K562 (cell line): Measurements from ENCODE around the gene SLC27A4. TPM values are rescaled to one million over a fixed set of nuclear protein-coding genes. Genes with fewer than 3 reads are reported as not detected.
A peak's percentile ranks its signal among the peaks of the same experiment; 100 is the strongest.

Source experiments
- ATAC-seq: fragments of 200-7000 bp; cut with Tn5 transposase; 3 replicates; pipeline ENCODE4 v1.9.1; 2020; ENCODE audit warnings: moderate library complexity
- BruUV-seq: library from RNA; stranded (reverse); fragments of 400-500 nt; replicated peaks from 2 replicates; lab custom pipeline; 2021; lab: Mats Ljungman, UMichigan
- CTCF ChIA-PET: fragments of 300-600 bp; formaldehyde crosslinking; extraction: SDS; loops from one replicate; lab custom pipeline; 2021; ENCODE audit warnings: low intra/inter-chr PET ratio; lab: Yijun Ruan, JAX
- POLR2A ChIA-PET: fragments of 300-600, 350-650 bp; sonication (Branson Sonifier 250); formaldehyde crosslinking; extraction: SDS; loops from one replicate; lab custom pipeline; 2021; ENCODE audit warnings: antibody characterized with exemption, inconsistent platforms; lab: Yijun Ruan, JAX
- DNase-seq, 4 experiments: peaks; one replicate each; pipeline versions ENCODE4 v3.0.0 to v3.0.0-alpha.2; 2011 to 2018; ENCODE audit warnings: low spot score in 3 of 4, mixed read lengths in 3 of 4; ENCODE audit errors: extremely low read depth in 1 of 4
- FAIRE-seq: peaks from 2 replicates; lab custom pipeline; 2011; peaks lifted over from hg19 to GRCh38; lab: Jason Lieb, UNC
- H2AFZ ChIP-seq: 2 replicates; pipeline ENCODE4 v1.6.0; 2011; ENCODE audit warnings: low read depth, low read length, control low read depth, inconsistent platforms
- H3K27ac ChIP-seq: fragments of 200-600 bp; 3 replicates; pipeline ENCODE4 v1.8.0; 2011; ENCODE audit warnings: low read depth, mild to moderate bottlenecking, control low read depth, inconsistent platforms, low read length, moderate library complexity, mixed read lengths; ENCODE audit errors: extremely low read depth
- H3K27me3 ChIP-seq, 2 experiments: fragments of 300-600 bp in 1 of 2; 2 replicates in 1 of 2; 3 replicates in 1 of 2; pipeline versions ENCODE4 v1.6.0 to v1.8.0; 2011; ENCODE audit warnings: inconsistent platforms in 2 of 2, low read length in 2 of 2, mild to moderate bottlenecking in 1 of 2, mixed read lengths in 1 of 2, moderate library complexity in 1 of 2; ENCODE audit not compliant: control insufficient read depth in 2 of 2, insufficient read depth in 2 of 2
- H3K36me3 ChIP-seq: fragments of 300-600 bp; 3 replicates; pipeline ENCODE4 v1.8.0; 2011; ENCODE audit warnings: mild to moderate bottlenecking, low read length, inconsistent platforms; ENCODE audit not compliant: control insufficient read depth, insufficient read depth
- H3K4me1 ChIP-seq, 2 experiments: fragments of 200-600 bp in 1 of 2; replicated peaks in 1 of 2; 2 replicates in 1 of 2; 3 replicates in 1 of 2; pipeline versions ENCODE4 v1.5.1 to v1.8.0; 2011; ENCODE audit warnings: inconsistent platforms in 2 of 2, low read length in 2 of 2, mild to moderate bottlenecking in 1 of 2, mixed read lengths in 1 of 2, moderate library complexity in 1 of 2; ENCODE audit not compliant: control insufficient read depth in 2 of 2, insufficient read depth in 2 of 2
- H3K4me2 ChIP-seq: 2 replicates; pipeline ENCODE4 v1.6.1; 2011; ENCODE audit warnings: low read length, control low read depth, inconsistent platforms, mixed read lengths; ENCODE audit not compliant: insufficient read depth
- H3K4me3 ChIP-seq: fragments of 200-600 bp; sonication (generic), shearing (Covaris generic); 2 replicates; pipeline ENCODE4 v1.5.1; 2016; ENCODE audit warnings: control low read depth, inconsistent platforms
- H3K79me2 ChIP-seq: fragments of 200-600 bp; 3 replicates; pipeline ENCODE4 v1.8.0; 2011; ENCODE audit warnings: low read length, inconsistent platforms; ENCODE audit not compliant: control insufficient read depth, insufficient read depth
- H3K9ac ChIP-seq, 2 experiments: 2 replicates each; pipeline versions ENCODE4 v1.6.0 to v1.6.1; 2011; ENCODE audit warnings: low read depth in 2 of 2, low read length in 2 of 2, control low read depth in 1 of 2, inconsistent platforms in 1 of 2, mild to moderate bottlenecking in 1 of 2, mixed read lengths in 1 of 2; ENCODE audit not compliant: insufficient read depth in 1 of 2
- H3K9me1 ChIP-seq: one replicate; pipeline ENCODE4 v1.6.0; 2011; ENCODE audit warnings: inconsistent platforms, mild to moderate bottlenecking, low read length, moderate library complexity; ENCODE audit not compliant: control insufficient read depth, insufficient read depth
- H3K9me3 ChIP-seq: replicated peaks from 2 replicates; pipeline ENCODE4 v1.5.1; 2011; ENCODE audit warnings: low read depth, low read length, inconsistent platforms; ENCODE audit not compliant: control insufficient read depth, insufficient read depth
- H4K20me1 ChIP-seq: replicated peaks from 2 replicates; pipeline ENCODE4 v1.6.1; 2011; ENCODE audit warnings: low read length, inconsistent platforms, mixed read lengths; ENCODE audit not compliant: control insufficient read depth, insufficient read depth
- ELF2 ChIP-seq: fragments of 250-450 bp; sonication (Bioruptor Pico); IDR thresholded peaks from 2 replicates; pipeline ENCODE4 v1.5.0; 2021; ENCODE audit warnings: mild to moderate bottlenecking
- FOXJ3 ChIP-seq: sonication (generic); formaldehyde crosslinking; IDR thresholded peaks from 2 replicates; pipeline ENCODE4 v1.4.0; 2020; ENCODE audit warnings: mild to moderate bottlenecking, missing genetic modification reagents
- GATA2 ChIP-seq: sonication (generic); formaldehyde crosslinking; IDR thresholded peaks from 2 replicates; pipeline ENCODE4 v1.4.0; 2020; ENCODE audit warnings: mild to moderate bottlenecking, missing genetic modification reagents
- KAT7 ChIP-seq: sonication (generic); formaldehyde crosslinking; IDR thresholded peaks from 2 replicates; pipeline ENCODE4 v1.8.0; 2022; ENCODE audit warnings: missing genetic modification reagents, mild to moderate bottlenecking, borderline replicate concordance
- MED1 ChIP-seq: sonication (generic); formaldehyde crosslinking; IDR thresholded peaks from 2 replicates; pipeline ENCODE4 v1.8.1; 2023; ENCODE audit warnings: missing genetic modification reagents, borderline replicate concordance
- POLR3A ChIP-seq: IDR thresholded peaks from 2 replicates; pipeline ENCODE4 v1.6.1; 2011; ENCODE audit warnings: borderline replicate concordance, mild to moderate bottlenecking, moderate library complexity; ENCODE audit not compliant: insufficient read length, insufficient read depth; ENCODE audit errors: extremely low read depth
- RBFOX2 ChIP-seq: fragments of 200-400 bp; formaldehyde crosslinking; IDR thresholded peaks from 2 replicates; pipeline ENCODE4 v1.6.1; 2017; ENCODE audit warnings: low read depth, mild to moderate bottlenecking, low read length, moderate library complexity
- TEAD1 ChIP-seq, 2 experiments: fragments of 450-650 bp in 1 of 2; sonication (generic) in 1 of 2; formaldehyde crosslinking; IDR thresholded peaks; 2 replicates each; pipeline versions ENCODE4 v1.4.0 to v1.8.0; 2020 to 2022; ENCODE audit warnings: mild to moderate bottlenecking in 2 of 2, missing genetic modification reagents in 1 of 2
- TEAD4 ChIP-seq, 2 experiments: sonication (generic) in 1 of 2; formaldehyde crosslinking in 1 of 2; IDR thresholded peaks; 2 replicates each; pipeline versions ENCODE4 v1.6.1 to v1.8.0; 2012 to 2022; ENCODE audit warnings: borderline replicate concordance in 1 of 2, inconsistent platforms in 1 of 2, low read length in 1 of 2, mild to moderate bottlenecking in 1 of 2, missing genetic modification reagents in 1 of 2
- THAP7 ChIP-seq: fragments of 250-450 bp; sonication (Bioruptor Pico); IDR thresholded peaks from 2 replicates; pipeline ENCODE4 v1.5.0; 2021
- ZBTB34 ChIP-seq: fragments of 250-450 bp; sonication (Bioruptor Pico); IDR thresholded peaks from 2 replicates; pipeline ENCODE4 v1.8.0; 2021; ENCODE audit warnings: mild to moderate bottlenecking, moderate library complexity
- ZNF561 ChIP-seq: fragments of 450-650 bp; formaldehyde crosslinking; conservative IDR thresholded peaks from 2 replicates; pipeline ENCODE4 v1.4.0; 2020; ENCODE audit warnings: mild to moderate bottlenecking, moderate library complexity
- WGBS: fragments of 100-300 bp; shearing (Covaris generic); methylation state at CpG from one replicate; pipeline ENCODE4 v1.1.6; 2016; ENCODE audit warnings: low coverage, mixed read lengths; ENCODE audit not compliant: insufficient coverage; ENCODE audit errors: missing lambda C conversion rate; 5-methylcytosine and 5-hydroxymethylcytosine counted together
- in situ Hi-C: fragments of 300-500 bp; cut with MboI; formaldehyde crosslinking; loops from 4 replicates; pipeline ENCODE4 v1.15.0; 2018; ENCODE audit warnings: inconsistent platforms, mixed read lengths
- intact Hi-C: fragments of 100-400 bp; cut with micrococcal nuclease; formaldehyde crosslinking; loops from 2 replicates; pipeline ENCODE4 v1.14.2; 2022
- polyA plus RNA-seq, 8 experiments: library from polyadenylated mRNA; depleted of rRNA in 4 of 8; stranded (reverse) in 5 of 8; unstranded in 3 of 8; fragments of >200 nt; fragmentation: Nextera tagmentation in 2 of 8; fragmentation: Illumina TruSeq in 1 of 8; extraction: Ambion mirVana in 2 of 8; extraction: Trizol in 1 of 8; gene quantifications; 2 replicates each; pipeline versions ENCODE4 v1.2.1 to v1.2.3, GENCODE V29; 2011 to 2014; ENCODE audit warnings: inconsistent platforms in 1 of 8, missing spikeins in 1 of 8
- total RNA-seq, 7 experiments: library from RNA; depleted of rRNA in 6 of 7; stranded (reverse); fragments of >200 nt in 6 of 7; fragmentation: Illumina TruSeq in 2 of 7; extraction: Trizol in 2 of 7; gene quantifications; 2 replicates each; pipeline versions ENCODE4 v1.2.1 to v1.2.3, GENCODE V29; 2011 to 2021; ENCODE audit warnings: low replicate concordance in 1 of 7

The SLC27A4 gene
- total and polyA plus RNA-seq, 9 of the 15 experiments (the other 6 are each of a cell fraction or from before 2014, with no cell fraction given), result 0.25 to 35.7 (median 14.0) TPM

GRCh38 chr9:128316421-128316820, 23.9 kb upstream of the SLC27A4 start:
- Histone ChIP-seq H3K4me3 (no peak overlapping the region), H4K20me1 (0 out of 2 replicates have a peak, but pooled peaks cover 2% of the 10 kb centered on the region), H3K27ac (no peak overlapping the region; the same call in 2 of the 3 replicates), H2AFZ (no peak overlapping the region), H3K9ac (peak overlapping the region in 1 of 2 experiments; percentile 12; a peak in 1 of 4 replicates), H3K4me1 (peaks cover 3 to 6% of the 10 kb centered on the region in 2 experiments), H3K36me3 (peaks cover 77% of the 10 kb centered on the region), H3K27me3 (no peaks in the 10 kb centered on the region), H3K4me2 (no peak overlapping the region), H3K9me1 (peaks cover 1% of the 10 kb centered on the region), H3K9me3 (no peaks in the 10 kb centered on the region), H3K79me2 (peaks cover 6% of the 10 kb centered on the region)
- ChIA-PET CTCF (no interaction called here), POLR2A (interaction anchor here (0.6 to 4.2 kb wide), 3 partner anchors 10 to 1455 kb away, joined by 3 to 17 read pairs (median 9); no protein-coding TSS in a partner anchor)
- in situ Hi-C loops (no loop called here), intact Hi-C loops (no loop called here)
- FAIRE-seq (no peak), ATAC-seq (no peak), DNase-seq (no peak)
- peak; percentile 48 for TF ChIP-seq RBFOX2
- no peak for TF ChIP-seq ELF2 (CRISPR knock-in tag)
- 81% methylated on average over 9 of the region's 9 CpGs for WGBS
- no TSS peak for BruUV-seq

- CTCF ChIA-PET, result no interaction called here
- intact Hi-C loops (no loop called here), in situ Hi-C loops (no loop called here)
- POLR2A ChIA-PET, result interaction anchor here (0.6 to 1.3 kb wide), 2 partner anchors 12 to 60 kb away, joined by 3 to 6 read pairs; no protein-coding TSS in a partner anchor
- FAIRE-seq (no peak), ATAC-seq (no peak), DNase-seq (no peak)
- no peak overlapping the region for H3K4me2 ChIP-seq
- no peaks in the 10 kb centered on the region for H3K9me3 ChIP-seq
- no peaks in the 10 kb centered on the region for H3K9me1 ChIP-seq
- no TSS peak for BruUV-seq
- H4K20me1 ChIP-seq, result no peaks in the 10 kb centered on the region
- peaks cover 74% of the 10 kb centered on the region for H3K36me3 ChIP-seq
- H3K27me3 ChIP-seq, result no peaks in the 10 kb centered on the region
- H2AFZ ChIP-seq, result no peak overlapping the region
- H3K4me3 ChIP-seq, result no peak overlapping the region
- WGBS, result 79% methylated on average over 2 of the region's 2 CpGs
- H3K27ac ChIP-seq, result no peak overlapping the region
- H3K79me2 ChIP-seq, result peaks cover 17% of the 10 kb centered on the region
- H3K4me1 ChIP-seq, result peaks cover 6 to 7% of the 10 kb centered on the region in 2 experiments
- H3K9ac ChIP-seq, result no peak overlapping the region
- TF ChIP-seq POLR3A (no peak), KAT7 (CRISPR knock-in tag) (no peak), GATA2 (CRISPR knock-in tag) (no peak), ZNF561 (no peak), MED1 (CRISPR knock-in tag) (no peak), FOXJ3 (CRISPR knock-in tag) (no peak), TEAD1 (CRISPR knock-in tag; IDR thresholded peaks at IDR 0.05) (no peak), TEAD4 (IDR thresholded peaks at IDR 0.05; ENCODE audit: low read length) (no peak), TEAD4 (CRISPR knock-in tag; IDR thresholded peaks at IDR 0.05; ENCODE audit: borderline replicate concordance) (no peak), THAP7 (CRISPR knock-in tag) (no peak), ZBTB34 (CRISPR knock-in tag) (no peak)
Measured at GRCh38 chr9:128317629-128318028, 22.7 kb upstream of the SLC27A4 start.
